Endothelial cell of umbilical vein (primary cell): Measurements from ENCODE around the gene COQ8B. TPM values are rescaled to one million over a fixed set of nuclear protein-coding genes. Genes with fewer than 3 reads are reported as not detected.
A peak's percentile ranks its signal among the peaks of the same experiment; 100 is the strongest.

Source experiments
- BruUV-seq: library from RNA; stranded (reverse); fragments of 400-500 nt; replicated peaks from 2 replicates; lab custom pipeline; 2021; lab: Mats Ljungman, UMichigan
- CTCF ChIA-PET: fragments of 300-600, 350-600 bp; sonication (Branson Sonifier 250); formaldehyde crosslinking; loops from one replicate; lab custom pipeline; 2021; ENCODE audit warnings: antibody characterized with exemption, inconsistent platforms; lab: Charles Lee
- POLR2A ChIA-PET: fragments of 300-600, 350-600 bp; sonication (Branson Sonifier 250); formaldehyde crosslinking; loops from one replicate; lab custom pipeline; 2021; ENCODE audit warnings: antibody characterized with exemption, inconsistent platforms; lab: Charles Lee
- DNase-seq: peaks from one replicate; pipeline ENCODE4 v3.0.0-alpha.2; 2011; ENCODE audit warnings: low read depth, low spot score
- FAIRE-seq: peaks from 2 replicates; lab custom pipeline; 2011; peaks lifted over from hg19 to GRCh38; lab: Jason Lieb, UNC
- H2AFZ ChIP-seq: 2 replicates; pipeline ENCODE4 v1.6.0; 2012; ENCODE audit warnings: low read depth, low read length, control low read depth, inconsistent platforms
- H3K27ac ChIP-seq: 2 replicates; pipeline ENCODE4 v1.5.1; 2011; ENCODE audit warnings: low read depth, mild to moderate bottlenecking, control low read depth, low read length, moderate library complexity; ENCODE audit not compliant: insufficient read depth
- H3K27me3 ChIP-seq, 2 experiments: 2 replicates each; pipeline versions ENCODE4 v1.6.0 to v1.6.1; 2011; ENCODE audit warnings: low read length in 2 of 2, mixed read lengths in 1 of 2; ENCODE audit not compliant: control insufficient read depth in 2 of 2, insufficient read depth in 2 of 2
- H3K36me3 ChIP-seq, 2 experiments: 2 replicates in 1 of 2; 3 replicates in 1 of 2; pipeline ENCODE4 v1.5.1; 2011; ENCODE audit warnings: low read length in 2 of 2, mild to moderate bottlenecking in 1 of 2, moderate library complexity in 1 of 2; ENCODE audit not compliant: control insufficient read depth in 2 of 2, insufficient read depth in 2 of 2; ENCODE audit errors: extremely low read depth in 1 of 2
- H3K4me1 ChIP-seq: 3 replicates; pipeline ENCODE4 v1.5.1; 2011; ENCODE audit warnings: mild to moderate bottlenecking, low read length; ENCODE audit not compliant: control insufficient read depth, insufficient read depth; ENCODE audit errors: extremely low read depth
- H3K4me2 ChIP-seq: 2 replicates; pipeline ENCODE4 v1.6.1; 2011; ENCODE audit warnings: low read length, control low read depth, mixed read lengths; ENCODE audit not compliant: insufficient read depth
- H3K4me3 ChIP-seq, 3 experiments: fragments of 200-600 bp in 1 of 3; sonication (generic), shearing (Covaris generic) in 1 of 3; replicated peaks in 1 of 3; 2 replicates each; pipeline ENCODE4 v1.5.1; 2011 to 2016; ENCODE audit warnings: control low read depth in 3 of 3, low read length in 3 of 3, mild to moderate bottlenecking in 2 of 3, inconsistent platforms in 1 of 3, low read depth in 1 of 3, moderate library complexity in 1 of 3; ENCODE audit not compliant: insufficient read depth in 1 of 3
- H3K79me2 ChIP-seq: 2 replicates; pipeline ENCODE4 v1.6.0; 2012; ENCODE audit warnings: low read length, inconsistent platforms; ENCODE audit not compliant: control insufficient read depth, insufficient read depth
- H3K9ac ChIP-seq: replicated peaks from 2 replicates; pipeline ENCODE3; 2011; ENCODE audit warnings: low read length, control low read depth; ENCODE audit not compliant: insufficient read depth; ENCODE audit errors: extremely low read depth
- H3K9me1 ChIP-seq: replicated peaks from 3 replicates; pipeline ENCODE4 v1.6.0; 2011; ENCODE audit warnings: mild to moderate bottlenecking, low read length; ENCODE audit not compliant: control insufficient read depth, insufficient read depth; ENCODE audit errors: extremely low read depth
- H3K9me3 ChIP-seq: replicated peaks from 2 replicates; pipeline ENCODE4 v1.5.1; 2012; ENCODE audit warnings: low read length, inconsistent platforms; ENCODE audit not compliant: control insufficient read depth, insufficient read depth
- H4K20me1 ChIP-seq: replicated peaks from 2 replicates; pipeline ENCODE3; 2011; ENCODE audit warnings: mild to moderate bottlenecking, low read length; ENCODE audit not compliant: control insufficient read depth, insufficient read depth; ENCODE audit errors: extremely low read depth
- GATA2 ChIP-seq: IDR thresholded peaks from 2 replicates; pipeline ENCODE4 v1.7.0; 2011; ENCODE audit warnings: low read depth, mild to moderate bottlenecking, moderate library complexity, mixed read lengths, low read length; ENCODE audit not compliant: insufficient read length, insufficient read depth
- JUN ChIP-seq: IDR thresholded peaks from 2 replicates; pipeline ENCODE4 v1.6.1; 2011; ENCODE audit warnings: borderline replicate concordance, low read depth; ENCODE audit not compliant: insufficient read length, insufficient read depth
- MAX ChIP-seq: IDR thresholded peaks from 2 replicates; pipeline ENCODE4 v1.6.1; 2011; ENCODE audit not compliant: insufficient read depth, insufficient read length
- MYC ChIP-seq: IDR thresholded peaks from one replicate; pipeline ENCODE4 v1.6.1; 2011; ENCODE audit warnings: mild to moderate bottlenecking, low read depth, low read length
- POLR2A ChIP-seq: IDR thresholded peaks from 2 replicates; pipeline ENCODE4 v1.6.1; 2012; ENCODE audit warnings: low read depth, mild to moderate bottlenecking, control low read depth, low read length
- dilution Hi-C: fragments of 300-500 bp; cut with MboI; formaldehyde crosslinking; loops from one replicate; pipeline ENCODE4 v1.15.0; 2019; ENCODE audit warnings: low sequenced_read_pairs; ENCODE audit not compliant: extremely low pct_ligation_motif_present
- intact Hi-C: fragments of 100-400 bp; cut with micrococcal nuclease; formaldehyde crosslinking; loops from one replicate; pipeline ENCODE4 v1.10.0; 2022
- polyA plus RNA-seq, 4 experiments: library from polyadenylated mRNA; depleted of rRNA in 3 of 4; stranded (reverse) in 3 of 4; unstranded in 1 of 4; fragments of >200 nt; gene quantifications; 2 replicates each; pipeline versions ENCODE4 v1.2.1 to v1.2.3, GENCODE V29; 2011 to 2012; ENCODE audit warnings: missing spikeins in 1 of 4
- total RNA-seq: library from RNA; stranded (reverse); gene quantifications from 2 replicates; pipeline ENCODE4 v1.2.3, GENCODE V29; 2021
- TF ChIP-seq, protein P1 (sequence below), 2 donors: IDR thresholded peaks; 1 replicate in 1 of 2; 2 replicates in 1 of 2; pipeline ENCODE4 v1.5.1; 2011; ENCODE audit warnings: low read length in 2 of 2, mild to moderate bottlenecking in 2 of 2, moderate library complexity in 2 of 2, control low read depth in 1 of 2, inconsistent platforms in 1 of 2, low read depth in 1 of 2; ENCODE audit not compliant: insufficient read depth in 1 of 2; ENCODE audit errors: extremely low read depth in 1 of 2

Gene COQ8B
- total and polyA plus RNA-seq, 2 donors (not counting 3 experiments of a cell fraction or from before 2014, with no cell fraction given), result 16.2 to 19.2 TPM

GRCh38 chr19:40702337-40703012, 14.2 kb downstream of the COQ8B start:
- H3K9ac ChIP-seq, result no peak overlapping the region
- no peak overlapping the region for H3K4me3 ChIP-seq
- FAIRE-seq, result no peak
- H4K20me1 ChIP-seq, result no peaks in the 10 kb centered on the region
- CTCF ChIA-PET, result interaction anchor here (0.7 to 1.0 kb wide), 2 partner anchors 12 to 34 kb away, joined by 3 read pairs; partner anchors contain the start of gene NUMBL
- H3K27me3 ChIP-seq, result no peaks in the 10 kb centered on the region
- H3K4me1 ChIP-seq, result no peaks in the 10 kb centered on the region
- POLR2A ChIA-PET, result no interaction called here
- intact Hi-C loops, result no loop called here
- no peak overlapping the region for H2AFZ ChIP-seq
- no TSS peak for BruUV-seq
- no peaks in the 10 kb centered on the region for H3K9me1 ChIP-seq
- DNase-seq, result no peak
- dilution Hi-C loops, result no loop called here
- H3K9me3 ChIP-seq, result no peaks in the 10 kb centered on the region
- peaks cover 0 to 9% of the 10 kb centered on the region in 2 experiments for H3K36me3 ChIP-seq
- TF ChIP-seq, protein P1, sequence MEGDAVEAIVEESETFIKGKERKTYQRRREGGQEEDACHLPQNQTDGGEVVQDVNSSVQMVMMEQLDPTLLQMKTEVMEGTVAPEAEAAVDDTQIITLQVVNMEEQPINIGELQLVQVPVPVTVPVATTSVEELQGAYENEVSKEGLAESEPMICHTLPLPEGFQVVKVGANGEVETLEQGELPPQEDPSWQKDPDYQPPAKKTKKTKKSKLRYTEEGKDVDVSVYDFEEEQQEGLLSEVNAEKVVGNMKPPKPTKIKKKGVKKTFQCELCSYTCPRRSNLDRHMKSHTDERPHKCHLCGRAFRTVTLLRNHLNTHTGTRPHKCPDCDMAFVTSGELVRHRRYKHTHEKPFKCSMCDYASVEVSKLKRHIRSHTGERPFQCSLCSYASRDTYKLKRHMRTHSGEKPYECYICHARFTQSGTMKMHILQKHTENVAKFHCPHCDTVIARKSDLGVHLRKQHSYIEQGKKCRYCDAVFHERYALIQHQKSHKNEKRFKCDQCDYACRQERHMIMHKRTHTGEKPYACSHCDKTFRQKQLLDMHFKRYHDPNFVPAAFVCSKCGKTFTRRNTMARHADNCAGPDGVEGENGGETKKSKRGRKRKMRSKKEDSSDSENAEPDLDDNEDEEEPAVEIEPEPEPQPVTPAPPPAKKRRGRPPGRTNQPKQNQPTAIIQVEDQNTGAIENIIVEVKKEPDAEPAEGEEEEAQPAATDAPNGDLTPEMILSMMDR (IDR thresholded peaks at IDR 0.05; ENCODE audit: extremely low read depth in 1 of 2, insufficient read depth in 1 of 2, low read depth in 1 of 2, low read length in 2 of 2), result peak in 1 of 2 donors; percentile 12
- TF ChIP-seq GATA2, result no peak
- H3K79me2 ChIP-seq, result no peaks in the 10 kb centered on the region
- no peak overlapping the region for H3K27ac ChIP-seq
- no peak overlapping the region for H3K4me2 ChIP-seq

GRCh38 chr19:40701758-40702157, 14.9 kb downstream of the COQ8B start:
- no peak overlapping the region for H3K27ac ChIP-seq
- DNase-seq, result no peak
- no peaks in the 10 kb centered on the region for H3K79me2 ChIP-seq
- TF ChIP-seq MAX, result no peak
- TF ChIP-seq, protein P1 (IDR thresholded peaks at IDR 0.05; ENCODE audit: extremely low read depth in 1 of 2, insufficient read depth in 1 of 2, low read depth in 1 of 2, low read length in 2 of 2), result no peak
- TF ChIP-seq POLR2A, result no peak
- TF ChIP-seq JUN, result no peak
- no peak for TF ChIP-seq GATA2
- no peak for TF ChIP-seq MYC
- H2AFZ ChIP-seq, result no peak overlapping the region
- H3K27me3 ChIP-seq, result no peaks in the 10 kb centered on the region
- CTCF ChIA-PET, result interaction anchor here (0.7 to 1.0 kb wide), 4 partner anchors 11 to 34 kb away, joined by 3 to 4 read pairs (median 3); partner anchors contain the start of genes COQ8B and NUMBL
- POLR2A ChIA-PET, result interaction anchor here (0.6 kb wide), 1 partner anchor 20 kb away, joined by 4 read pairs; no protein-coding TSS in a partner anchor
- dilution Hi-C loops, result no loop called here
- no peaks in the 10 kb centered on the region for H4K20me1 ChIP-seq
- no peaks in the 10 kb centered on the region for H3K9me3 ChIP-seq
- no peaks in the 10 kb centered on the region for H3K4me1 ChIP-seq
- no peak overlapping the region for H3K9ac ChIP-seq
- H3K9me1 ChIP-seq, result no peaks in the 10 kb centered on the region
- peaks cover 0 to 9% of the 10 kb centered on the region in 2 experiments for H3K36me3 ChIP-seq
- no peak overlapping the region for H3K4me3 ChIP-seq
- no peak overlapping the region for H3K4me2 ChIP-seq
- FAIRE-seq, result no peak
- intact Hi-C loops, result no loop called here
- BruUV-seq, result no TSS peak
